Measurements from ENCODE around the gene NEUROG2.
"Not testable (repeated sequence)": the region's sequence is repeated elsewhere in the genome, so short reads cannot be mapped to it uniquely, and the experiment has no call there.

Gene NEUROG2

GRCh38 chr4:112516066-112516470 is at the start of gene NEUROG2:
Gene NEUROG2 (minus strand): TSS chr4:112516180. CDS start chr4:112515475, 705 bp downstream.
- in situ Hi-C loops (cut with MboI; ENCODE audit: low sequenced_read_pairs), result no loop called here

DNA sequence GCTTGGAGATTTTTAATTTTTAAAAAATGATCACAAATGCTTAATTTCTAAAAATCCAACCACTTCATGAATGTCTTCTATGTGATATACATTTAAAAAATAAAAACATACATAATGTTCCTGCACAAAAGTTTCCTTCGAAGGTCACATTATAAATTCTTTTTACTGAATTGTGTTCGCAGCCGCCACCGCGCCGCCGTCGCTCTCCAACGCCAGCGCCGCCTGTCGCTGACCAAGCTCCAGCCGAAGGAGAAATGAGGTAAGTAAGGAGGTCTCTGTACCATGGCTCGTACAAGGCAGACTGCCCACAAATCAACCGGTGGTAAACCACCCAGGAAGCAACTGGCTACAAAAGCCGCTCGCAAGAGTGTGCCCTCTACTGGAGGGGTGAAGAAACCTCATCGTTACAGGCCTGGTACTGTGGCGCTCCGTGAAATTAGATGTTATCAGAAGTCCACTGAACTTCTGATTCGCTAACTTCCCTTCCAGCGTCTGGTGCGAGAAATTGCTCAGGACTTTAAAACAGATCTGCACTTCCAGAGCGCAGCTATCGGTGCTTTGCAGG is 48.8 kb upstream of the NEUROG2 start:
- in situ Hi-C loops (cut with MboI; ENCODE audit: low sequenced_read_pairs), result no loop called here

- in situ Hi-C loops (cut with MboI; ENCODE audit: low sequenced_read_pairs), result no loop called here
Observed at GRCh38 chr4:112563431-112564200, 47.6 kb upstream of the NEUROG2 start.

DNA sequence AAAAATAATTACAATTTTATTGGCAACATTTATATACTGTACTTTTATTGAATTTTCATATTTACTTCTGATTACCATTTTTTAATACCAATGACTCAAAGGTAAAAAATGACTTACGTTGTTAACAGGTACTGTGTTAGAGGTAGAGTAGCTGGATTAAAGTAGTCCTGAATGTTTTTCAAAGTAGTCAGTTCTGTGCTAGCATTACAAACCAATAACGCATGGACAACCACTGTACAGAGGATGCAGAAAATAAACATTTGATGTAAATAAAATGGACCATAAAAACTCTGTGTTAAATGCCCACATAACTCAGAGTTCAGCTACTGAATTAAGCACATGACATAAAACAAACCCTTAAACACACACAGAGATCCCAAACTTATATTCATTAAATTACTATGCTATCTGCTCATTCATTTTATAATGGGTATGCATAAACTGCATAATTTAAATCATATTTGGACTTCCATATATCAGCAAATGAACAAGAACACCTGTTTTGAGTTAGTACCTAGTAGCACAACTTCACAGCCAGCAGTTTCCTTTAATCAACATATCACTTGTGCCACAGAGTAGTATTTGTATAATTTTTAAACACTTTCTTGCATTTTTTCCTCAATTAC is 46.4 kb upstream of the NEUROG2 start:
- in situ Hi-C loops (cut with MboI; ENCODE audit: low sequenced_read_pairs), result no loop called here

GRCh38 chr4:112560084-112560483 is 44.1 kb upstream of the NEUROG2 start:
- in situ Hi-C loops (cut with MboI; ENCODE audit: low sequenced_read_pairs), result no loop called here

GRCh38 chr4:112559053-112559452 is 43.1 kb upstream of the NEUROG2 start:
- in situ Hi-C loops (cut with MboI; ENCODE audit: low sequenced_read_pairs), result no loop called here

GRCh38 chr4:112557676-112558411 is 41.9 kb upstream of the NEUROG2 start:
- in situ Hi-C loops (cut with MboI; ENCODE audit: low sequenced_read_pairs), result no loop called here

GRCh38 chr4:112554271-112554670 is 38.3 kb upstream of the NEUROG2 start:
- in situ Hi-C loops (cut with MboI; ENCODE audit: low sequenced_read_pairs), result not testable (repeated sequence)

DNA sequence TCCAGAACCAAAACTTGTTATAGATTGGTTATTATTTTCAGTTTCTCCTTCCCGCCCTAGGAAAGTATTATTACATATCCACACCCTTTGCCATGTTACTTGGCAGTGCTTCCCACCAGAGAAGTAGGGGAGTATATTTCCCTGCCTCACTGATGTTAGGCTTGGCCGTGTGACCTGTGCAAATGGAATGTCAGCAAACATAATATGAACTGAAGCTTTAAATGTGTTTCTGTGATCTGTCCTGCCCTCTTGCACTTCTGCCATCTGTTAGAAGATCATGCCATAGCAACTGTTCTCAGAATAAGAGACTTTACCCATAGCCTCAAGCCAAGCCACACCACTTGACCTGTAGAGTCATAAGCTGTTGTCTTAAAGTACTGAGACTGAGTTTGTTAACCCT is 36.7 kb upstream of the NEUROG2 start:
- in situ Hi-C loops (cut with MboI; ENCODE audit: low sequenced_read_pairs), result no loop called here

DNA sequence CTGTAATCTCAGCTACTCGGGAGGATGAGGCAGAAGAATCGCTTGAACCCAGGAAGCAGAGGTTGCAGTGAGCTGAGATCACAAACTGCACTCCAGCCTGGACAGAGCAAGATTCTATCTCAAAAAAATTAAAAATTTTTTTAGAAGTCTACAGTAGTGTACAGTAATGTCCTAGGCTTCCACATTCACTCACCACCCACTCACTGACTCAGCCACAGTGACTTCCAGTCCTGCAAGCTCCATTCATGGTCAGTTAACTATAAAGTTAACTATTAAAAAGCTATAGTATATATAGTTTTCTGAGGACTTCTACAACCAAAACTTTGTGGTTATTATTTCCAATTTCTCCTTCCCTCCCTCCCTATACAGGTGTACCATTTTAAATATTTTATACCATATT is 34.7 kb upstream of the NEUROG2 start:
- in situ Hi-C loops (cut with MboI; ENCODE audit: low sequenced_read_pairs), result no loop called here

DNA sequence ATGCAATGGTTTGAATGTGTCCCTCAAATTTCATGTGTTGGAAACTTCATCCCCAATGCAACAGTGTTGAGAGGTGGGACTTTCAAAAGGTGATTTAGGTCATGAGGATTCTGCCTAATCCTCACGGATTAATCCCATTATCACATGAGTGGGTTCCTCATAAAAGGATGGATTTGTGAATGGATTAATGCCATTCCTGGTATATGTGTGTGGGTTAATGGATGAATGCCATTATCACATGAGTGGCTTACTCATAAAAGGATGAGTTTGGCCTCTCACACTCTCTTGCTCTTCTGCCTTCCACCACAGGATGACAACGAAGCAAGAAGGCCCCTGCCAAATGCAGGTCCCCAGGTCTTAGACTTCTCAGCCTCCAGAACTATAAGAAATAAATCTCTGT is 30.5 kb upstream of the NEUROG2 start:
- in situ Hi-C loops (cut with MboI; ENCODE audit: low sequenced_read_pairs), result no loop called here

GRCh38 chr4:112545346-112545745 is 29.4 kb upstream of the NEUROG2 start:
- in situ Hi-C loops (cut with MboI; ENCODE audit: low sequenced_read_pairs), result no loop called here

DNA sequence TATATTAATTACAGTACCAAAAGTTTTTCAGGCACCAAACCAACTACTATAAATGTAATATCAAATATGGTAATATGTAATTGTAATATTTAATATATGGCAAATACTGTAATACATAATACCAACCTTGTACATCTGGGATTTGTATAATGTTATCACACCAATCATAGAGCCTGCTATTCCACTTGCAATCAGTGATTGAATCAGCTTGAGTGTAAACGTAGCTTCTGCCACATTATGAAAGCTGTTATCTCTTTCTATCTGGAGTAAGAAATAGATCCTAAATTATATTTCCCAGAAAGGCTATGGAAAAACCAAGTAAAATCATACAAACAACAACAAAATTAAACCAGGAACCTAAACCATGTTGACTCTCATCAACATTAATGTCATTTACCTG is 24.7 kb upstream of the NEUROG2 start:
- in situ Hi-C loops (cut with MboI; ENCODE audit: low sequenced_read_pairs), result no loop called here

- in situ Hi-C loops (cut with MboI; ENCODE audit: low sequenced_read_pairs), result no loop called here
Observed at GRCh38 chr4:112536123-112536522, 20.1 kb upstream of the NEUROG2 start.

DNA sequence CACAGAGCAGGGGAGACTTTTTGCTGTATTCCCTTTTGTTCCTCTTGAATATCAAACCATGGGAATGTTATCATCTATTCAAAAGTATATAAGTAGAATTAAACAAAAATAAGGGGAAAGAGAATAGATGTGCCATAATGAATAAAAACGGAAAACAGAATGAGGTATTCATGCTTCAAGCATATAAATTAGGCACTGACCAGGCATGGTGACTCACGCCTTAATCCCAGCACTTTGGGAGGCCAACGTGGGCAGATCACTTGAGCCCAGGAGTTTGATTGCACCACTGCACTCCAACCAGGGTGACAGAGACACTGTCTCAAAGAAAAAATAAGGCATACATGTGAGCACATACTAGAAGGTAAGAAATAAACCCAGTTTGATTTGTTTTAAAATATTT is 16.3 kb upstream of the NEUROG2 start:
- in situ Hi-C loops (cut with MboI; ENCODE audit: low sequenced_read_pairs), result no loop called here

DNA sequence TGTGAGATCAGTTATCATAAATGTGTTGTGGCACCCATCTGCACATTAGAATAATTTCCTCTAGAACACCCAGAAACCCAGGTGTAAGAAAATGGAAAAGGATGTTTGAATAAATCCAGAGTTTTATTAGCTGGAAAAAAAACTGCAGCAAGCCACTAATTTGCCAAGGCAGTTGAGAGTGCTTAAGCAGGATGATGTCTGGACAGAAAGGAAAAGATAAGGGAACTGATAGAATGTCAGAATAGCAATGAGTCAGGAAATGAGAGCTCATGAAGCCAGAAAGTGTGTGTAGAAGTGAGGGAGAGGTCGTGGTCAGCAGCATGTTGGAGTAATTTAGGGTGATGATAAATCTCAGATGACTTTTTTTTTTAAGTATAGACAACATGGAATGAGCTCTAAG is 15.2 kb upstream of the NEUROG2 start:
- in situ Hi-C loops (cut with MboI; ENCODE audit: low sequenced_read_pairs), result no loop called here

DNA sequence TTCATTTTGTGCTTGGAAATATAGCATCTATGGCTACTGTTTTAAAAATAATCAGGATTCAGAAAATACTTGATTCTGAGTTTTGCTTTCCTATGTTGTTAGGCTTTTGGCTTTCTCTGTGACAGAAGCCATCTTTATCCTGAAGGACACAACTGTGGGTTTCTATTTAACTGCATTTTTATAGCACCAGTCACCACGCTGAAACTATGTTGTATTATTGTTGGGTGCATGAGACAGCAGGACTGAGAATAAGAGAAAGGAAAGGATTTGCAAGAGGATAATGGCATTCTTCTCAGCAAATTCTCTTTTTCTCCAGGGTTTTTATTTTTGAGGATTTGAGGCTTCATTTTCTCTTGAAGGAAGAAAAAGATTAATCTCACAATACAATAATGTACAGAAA is 10.1 kb upstream of the NEUROG2 start:
- in situ Hi-C loops (cut with MboI; ENCODE audit: low sequenced_read_pairs), result no loop called here

DNA sequence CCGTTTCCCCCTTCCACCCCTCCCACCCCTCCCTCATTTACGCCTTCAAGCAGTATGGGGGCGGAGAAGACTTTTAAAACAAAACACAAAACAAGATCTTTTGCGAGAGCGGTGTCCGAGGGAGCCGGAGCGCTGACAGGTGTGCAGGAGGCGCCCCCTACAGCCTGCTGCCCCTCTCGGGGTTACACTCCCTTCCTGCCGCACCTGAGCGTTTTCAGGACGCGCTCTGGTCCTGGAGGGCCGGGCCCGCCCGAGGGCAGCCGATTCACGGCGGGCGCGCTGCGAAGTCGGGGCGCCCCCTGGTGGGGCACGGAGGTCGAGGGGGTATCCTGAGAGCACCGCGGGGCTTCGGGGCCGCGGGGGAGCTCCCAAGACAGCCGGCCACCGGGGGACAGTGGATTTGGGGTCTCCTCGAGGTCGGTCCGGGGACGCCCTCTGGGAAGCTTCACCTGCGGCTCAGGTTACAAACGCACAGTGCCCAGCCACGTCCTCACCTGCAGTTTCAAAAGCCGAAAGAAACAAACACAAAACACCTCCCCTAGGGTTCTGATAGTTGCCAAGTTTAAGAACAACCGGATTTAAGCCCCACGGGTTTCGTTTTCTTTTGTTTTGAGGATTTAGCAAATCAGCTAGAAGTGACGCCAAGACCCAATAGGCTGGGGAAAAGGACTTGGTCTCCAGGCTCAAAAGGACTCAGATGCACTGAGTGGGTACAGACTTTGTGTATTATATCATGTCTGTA is 8.0 kb upstream of the NEUROG2 start:
- in situ Hi-C loops (cut with MboI; ENCODE audit: low sequenced_read_pairs), result no loop called here

DNA sequence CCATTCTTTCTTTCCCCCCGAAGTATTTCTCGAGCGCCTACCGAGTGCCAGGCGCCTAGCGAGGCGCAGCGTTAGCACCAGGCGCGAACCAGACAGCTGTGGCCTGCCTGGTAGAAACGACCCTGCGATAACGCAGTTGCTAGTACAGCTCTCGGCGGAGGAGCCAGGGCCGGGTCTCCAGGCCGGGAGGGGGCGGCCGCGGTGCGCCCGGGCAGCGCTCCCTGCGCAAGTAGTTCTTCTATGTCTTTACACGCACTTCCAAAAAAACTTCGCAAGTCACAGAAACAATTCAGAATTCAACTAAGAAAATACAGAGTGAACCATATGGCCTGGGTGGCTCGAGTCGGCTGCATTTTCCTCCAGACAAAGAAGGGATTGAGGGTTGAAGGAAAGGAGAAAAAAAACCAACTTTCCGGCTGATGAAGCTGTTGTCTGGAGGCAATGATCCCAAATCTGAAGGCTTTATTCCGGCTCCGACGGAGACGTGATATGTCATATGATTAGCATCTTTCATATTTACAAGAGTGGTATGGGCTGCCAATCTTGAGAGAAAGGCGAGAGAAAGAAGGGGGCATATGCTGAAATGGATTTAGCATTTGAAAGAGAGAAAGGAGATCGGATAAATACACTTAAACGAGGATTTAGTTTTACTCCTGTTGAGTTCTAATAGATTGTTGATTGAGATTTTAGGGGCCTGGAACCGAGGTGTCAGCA is 7.2 kb upstream of the NEUROG2 start:
- in situ Hi-C loops (cut with MboI; ENCODE audit: low sequenced_read_pairs), result no loop called here

- in situ Hi-C loops (cut with MboI; ENCODE audit: low sequenced_read_pairs), result not testable (repeated sequence)
Observed at GRCh38 chr4:112522431-112522830, 6.5 kb upstream of the NEUROG2 start.
